HFFc6 (cell line): ENCODE results near the gene SSTR3. TPM values are rescaled to one million over a fixed set of nuclear protein-coding genes. Genes with fewer than 3 reads are reported as not detected.

Experiments
- DNase-seq: peaks from one replicate; pipeline ENCODE4 v3.0.0-alpha.2; 2018
- H3K27ac Mint-ChIP-seq: 2 replicates; pipeline ENCODE4 v1.8.0; 2020; ENCODE audit warnings: mild to moderate bottlenecking, mixed read lengths
- H3K27me3 Mint-ChIP-seq: 2 replicates; pipeline ENCODE4 v1.8.0; 2021; ENCODE audit warnings: mild to moderate bottlenecking, moderate library complexity, mixed read lengths; ENCODE audit not compliant: insufficient read depth
- H3K36me3 Mint-ChIP-seq: 2 replicates; pipeline ENCODE4 v1.8.0; 2021; ENCODE audit warnings: low read depth, mixed read lengths
- H3K4me1 Mint-ChIP-seq: 2 replicates; pipeline ENCODE4 v1.8.0; 2020; ENCODE audit warnings: low read depth, mixed read lengths
- H3K4me3 Mint-ChIP-seq: 2 replicates; pipeline ENCODE4 v1.8.0; 2020; ENCODE audit warnings: mild to moderate bottlenecking, moderate library complexity, mixed read lengths
- H3K9me3 Mint-ChIP-seq: 2 replicates; pipeline ENCODE4 v1.8.0; 2020; ENCODE audit warnings: mild to moderate bottlenecking, mixed read lengths
- CTCF ChIP-seq: fragments of 200-600 bp; sonication (generic); IDR thresholded peaks from 2 replicates; pipeline ENCODE4 v1.5.0; 2021; ENCODE audit warnings: antibody characterized with exemption, mild to moderate bottlenecking
- long read RNA-seq: library from polyadenylated mRNA; unstranded; transcript quantifications from one replicate; pipeline ENCODE4 v2.0.0, GENCODE V29; 2019
- total RNA-seq, 6 experiments: library from RNA; stranded (reverse); fragmentation: NEBNext Ultra II Directional; extraction: Animal tissue kit (Norgen Biotek cat#: 25700); gene quantifications; 2 replicates in 1 of 6; 3 replicates in 5 of 6; pipeline ENCODE4 v1.2.3, GENCODE V29; 2021

The SSTR3 gene
- not detected for total RNA-seq
- long read RNA-seq = 0 reads

GRCh38 chr22:37212174-37212906, at the start of gene SSTR3:
SSTR3 (minus strand) TSS chr22:37212477; CDS start chr22:37207803, 4,674 bp downstream.
- DNase-seq = no peak
- H3K27ac Mint-ChIP-seq = no peak within 1 kb of the TSS
- H3K4me3 Mint-ChIP-seq = no peak within 1 kb of the TSS
- H3K9me3 Mint-ChIP-seq = no peaks in the 10 kb centered on the region
- TF ChIP-seq CTCF = no peak
- peaks cover 38% of the 10 kb centered on the region for H3K27me3 Mint-ChIP-seq
- H3K36me3 Mint-ChIP-seq = no peaks in the 10 kb centered on the region
- peaks cover 6% of the 10 kb centered on the region; the same call in 1 of the 2 replicates for H3K4me1 Mint-ChIP-seq

GRCh38 chr22:37260901-37261336, 48.6 kb upstream of the SSTR3 start:
- H3K27ac Mint-ChIP-seq = no peak overlapping the region
- no peak overlapping the region for H3K4me3 Mint-ChIP-seq
- peaks cover 33% of the 10 kb centered on the region for H3K27me3 Mint-ChIP-seq
- H3K9me3 Mint-ChIP-seq = peaks cover 23% of the 10 kb centered on the region
- H3K36me3 Mint-ChIP-seq = peaks cover 8% of the 10 kb centered on the region
- peak; percentile 39 for DNase-seq
- peak; percentile 96 for TF ChIP-seq CTCF
- H3K4me1 Mint-ChIP-seq = peaks cover 25% of the 10 kb centered on the region

GRCh38 chr22:37260155-37260795, 48.0 kb upstream of the SSTR3 start:
- Mint-ChIP-seq H3K36me3 (peaks cover 8% of the 10 kb centered on the region), H3K27me3 (peaks cover 31% of the 10 kb centered on the region), H3K9me3 (peaks cover 23% of the 10 kb centered on the region), H3K4me1 (peaks cover 28% of the 10 kb centered on the region), H3K27ac (no peak overlapping the region), H3K4me3 (no peak overlapping the region)
- DNase-seq = no peak
- no peak for TF ChIP-seq CTCF

- no peak overlapping the region for H3K27ac Mint-ChIP-seq
- TF ChIP-seq CTCF = peak; percentile 70
- H3K4me3 Mint-ChIP-seq = peak overlapping the region; percentile 53
- peaks cover 16% of the 10 kb centered on the region for H3K9me3 Mint-ChIP-seq
- H3K4me1 Mint-ChIP-seq = peaks cover 35% of the 10 kb centered on the region
- peak; percentile 33 for DNase-seq
- peaks cover 7% of the 10 kb centered on the region for H3K36me3 Mint-ChIP-seq
- peaks cover 32% of the 10 kb centered on the region for H3K27me3 Mint-ChIP-seq
Measured at GRCh38 chr22:37259540-37260029, 47.3 kb upstream of the SSTR3 start.

- no peak overlapping the region for H3K27ac Mint-ChIP-seq
- TF ChIP-seq CTCF = no peak
- H3K4me1 Mint-ChIP-seq = peaks cover 42% of the 10 kb centered on the region
- peaks cover 26% of the 10 kb centered on the region for H3K27me3 Mint-ChIP-seq
- no peak for DNase-seq
- H3K4me3 Mint-ChIP-seq = no peak overlapping the region
- peaks cover 4% of the 10 kb centered on the region for H3K36me3 Mint-ChIP-seq
- peaks cover 9% of the 10 kb centered on the region for H3K9me3 Mint-ChIP-seq
Measured at GRCh38 chr22:37258753-37259401, 46.6 kb upstream of the SSTR3 start.
